IMR-90 (cell line): Measurements from ENCODE around the gene TAGLN. TPM values are rescaled to one million over a fixed set of nuclear protein-coding genes. Genes with fewer than 3 reads are reported as not detected.
A peak's percentile ranks its signal among the peaks of the same experiment; 100 is the strongest.

ENCODE experiments used
- ATAC-seq: fragments of 200-7000 bp; cut with Tn5 transposase; 2 replicates; pipeline ENCODE4 v1.9.1; 2020; ENCODE audit warnings: low read depth, mild to moderate bottlenecking, moderate library complexity
- BruUV-seq: library from RNA; stranded (reverse); fragments of 400-500 nt; replicated peaks from 2 replicates; lab custom pipeline; 2021; lab: Mats Ljungman, UMichigan
- CTCF ChIA-PET: fragments of 300-600 bp; formaldehyde crosslinking; extraction: SDS; loops from one replicate; lab custom pipeline; 2021; ENCODE audit warnings: antibody characterized with exemption; lab: Yijun Ruan, JAX
- POLR2A ChIA-PET: fragments of 300-600 bp; sonication (Branson Sonifier 250); formaldehyde crosslinking; loops from one replicate; lab custom pipeline; 2022; ENCODE audit warnings: antibody characterized with exemption; ENCODE audit not compliant: unreplicated experiment; lab: Charles Lee
- DNase-seq: peaks from one replicate; pipeline ENCODE4 v3.0.0; 2013
- H2AFZ ChIP-seq: replicated peaks from 2 replicates; pipeline ENCODE3; 2013; ENCODE audit warnings: low read length, mild to moderate bottlenecking; ENCODE audit not compliant: poor library complexity
- H2AK5ac ChIP-seq: 2 replicates; pipeline ENCODE4 v1.6.1; 2013; ENCODE audit warnings: low read depth, low read length, inconsistent platforms
- H2AK9ac ChIP-seq: replicated peaks from 2 replicates; pipeline ENCODE3; 2013; ENCODE audit warnings: mild to moderate bottlenecking, low read depth, low read length, moderate library complexity; ENCODE audit not compliant: poor library complexity
- H2BK120ac ChIP-seq: 2 replicates; pipeline ENCODE4 v1.6.1; 2013; ENCODE audit warnings: low read depth, low read length, inconsistent platforms
- H2BK15ac ChIP-seq: 3 replicates; pipeline ENCODE4 v1.6.1; 2013; ENCODE audit warnings: low read depth, low read length, inconsistent platforms
- H2BK20ac ChIP-seq: 2 replicates; pipeline ENCODE4 v1.6.1; 2013; ENCODE audit warnings: low read depth, mild to moderate bottlenecking, inconsistent platforms, low read length, moderate library complexity
- H2BK5ac ChIP-seq: 2 replicates; pipeline ENCODE4 v1.6.1; 2013; ENCODE audit warnings: mild to moderate bottlenecking, low read depth, low read length, inconsistent platforms; ENCODE audit not compliant: poor library complexity, severe bottlenecking
- H3K14ac ChIP-seq: replicated peaks from 2 replicates; pipeline ENCODE4 v1.6.1; 2013; ENCODE audit warnings: low read depth, low read length, inconsistent platforms
- H3K18ac ChIP-seq: 2 replicates; pipeline ENCODE4 v1.6.1; 2013; ENCODE audit warnings: low read depth, low read length, control low read depth
- H3K23ac ChIP-seq: 2 replicates; pipeline ENCODE4 v1.6.1; 2013; ENCODE audit warnings: low read depth, low read length, inconsistent platforms
- H3K27ac ChIP-seq: 2 replicates; pipeline ENCODE4 v1.5.1; 2013; ENCODE audit warnings: mild to moderate bottlenecking, control low read depth, low read length; ENCODE audit not compliant: insufficient read depth
- H3K27me3 ChIP-seq: 2 replicates; pipeline ENCODE4 v1.6.1; 2013; ENCODE audit warnings: low read length; ENCODE audit not compliant: control insufficient read depth, insufficient read depth
- H3K36me3 ChIP-seq: 2 replicates; pipeline ENCODE4 v1.6.1; 2013; ENCODE audit warnings: low read length, mixed read lengths; ENCODE audit not compliant: control insufficient read depth, insufficient read depth
- H3K4ac ChIP-seq: 2 replicates; pipeline ENCODE4 v1.6.1; 2013; ENCODE audit warnings: low read depth, low read length, inconsistent platforms
- H3K4me1 ChIP-seq: 2 replicates; pipeline ENCODE4 v1.6.1; 2013; ENCODE audit warnings: low read length, mixed read lengths; ENCODE audit not compliant: control insufficient read depth, insufficient read depth
- H3K4me2 ChIP-seq: 2 replicates; pipeline ENCODE4 v1.6.1; 2013; ENCODE audit warnings: low read depth, mild to moderate bottlenecking, control low read depth, low read length, moderate library complexity
- H3K4me3 ChIP-seq: 2 replicates; pipeline ENCODE4 v1.5.1; 2013; ENCODE audit warnings: low read depth, mild to moderate bottlenecking, control low read depth, low read length, moderate library complexity; ENCODE audit not compliant: insufficient read depth
- H3K56ac ChIP-seq: 2 replicates; pipeline ENCODE4 v1.6.1; 2013; ENCODE audit warnings: low read length, inconsistent platforms; ENCODE audit not compliant: insufficient read depth; ENCODE audit errors: extremely low read depth
- H3K79me1 ChIP-seq, 2 experiments: 2 replicates each; pipeline ENCODE4 v1.6.1; 2013; ENCODE audit warnings: low read length in 2 of 2, inconsistent platforms in 1 of 2, low read depth in 1 of 2
- H3K9ac ChIP-seq: 2 replicates; pipeline ENCODE4 v1.6.1; 2013; ENCODE audit warnings: low read depth, low read length, control low read depth
- H3K9me1 ChIP-seq: 2 replicates; pipeline ENCODE4 v1.6.1; 2013; ENCODE audit warnings: low read length, inconsistent platforms; ENCODE audit not compliant: insufficient read depth
- H3K9me3 ChIP-seq: 2 replicates; pipeline ENCODE4 v1.6.1; 2013; ENCODE audit warnings: low read length; ENCODE audit not compliant: control insufficient read depth, insufficient read depth
- H4K20me1 ChIP-seq: 2 replicates; pipeline ENCODE4 v1.6.1; 2013; ENCODE audit warnings: low read length, inconsistent platforms; ENCODE audit not compliant: insufficient read depth
- H4K5ac ChIP-seq: 2 replicates; pipeline ENCODE4 v1.6.1; 2013; ENCODE audit warnings: mild to moderate bottlenecking, low read depth, low read length, control low read depth
- H4K8ac ChIP-seq, 2 experiments: 2 replicates each; pipeline ENCODE4 v1.6.1; 2013; ENCODE audit warnings: low read depth in 2 of 2, low read length in 2 of 2, control low read depth in 1 of 2, inconsistent platforms in 1 of 2
- H4K91ac ChIP-seq: 2 replicates; pipeline ENCODE4 v1.6.1; 2013; ENCODE audit warnings: low read depth, low read length, inconsistent platforms; ENCODE audit not compliant: insufficient read depth
- BHLHE40 ChIP-seq: fragments of 150-350 bp; IDR thresholded peaks from 2 replicates; pipeline ENCODE4 v1.6.1; 2016; ENCODE audit warnings: mild to moderate bottlenecking, low read depth, low read length
- CEBPB ChIP-seq: IDR thresholded peaks from 2 replicates; pipeline ENCODE4 v1.6.1; 2012; ENCODE audit warnings: low read depth, low read length, improper control_type of control experiment
- CHD1 ChIP-seq: IDR thresholded peaks from 2 replicates; pipeline ENCODE4 v1.6.1; 2012; ENCODE audit warnings: low read depth, low read length, improper control_type of control experiment
- FOS ChIP-seq: fragments of 150-350 bp; IDR thresholded peaks from 2 replicates; pipeline ENCODE4 v1.6.1; 2016; ENCODE audit warnings: low read depth, low read length
- MAFK ChIP-seq: IDR thresholded peaks from 2 replicates; pipeline ENCODE4 v1.6.1; 2012; ENCODE audit warnings: low read depth, low read length, improper control_type of control experiment
- MAZ ChIP-seq: IDR thresholded peaks from 2 replicates; pipeline ENCODE4 v1.6.1; 2012; ENCODE audit warnings: low read depth, mild to moderate bottlenecking, low read length, improper control_type of control experiment, moderate library complexity, borderline replicate concordance
- NFE2L2 ChIP-seq: fragments of 150-350 bp; IDR thresholded peaks from 2 replicates; pipeline ENCODE4 v1.6.1; 2016; ENCODE audit warnings: low read depth, mild to moderate bottlenecking, low read length
- RAD21 ChIP-seq: IDR thresholded peaks from 2 replicates; pipeline ENCODE4 v1.6.1; 2012; ENCODE audit warnings: low read length, improper control_type of control experiment
- RCOR1 ChIP-seq: IDR thresholded peaks from 2 replicates; pipeline ENCODE4 v1.6.1; 2012; ENCODE audit warnings: mild to moderate bottlenecking, low read length, improper control_type of control experiment; ENCODE audit not compliant: insufficient replicate concordance
- RFX5 ChIP-seq: IDR thresholded peaks from 2 replicates; pipeline ENCODE4 v1.8.0; 2012; ENCODE audit warnings: low read depth, mild to moderate bottlenecking, low read length, moderate library complexity
- SMC3 ChIP-seq: fragments of 150-350 bp; IDR thresholded peaks from 2 replicates; pipeline ENCODE4 v1.6.1; 2016; ENCODE audit warnings: low read depth, mild to moderate bottlenecking, antibody characterized with exemption, low read length, moderate library complexity
- USF2 ChIP-seq: fragments of 150-350 bp; IDR thresholded peaks from 2 replicates; pipeline ENCODE4 v1.6.1; 2017; ENCODE audit warnings: mild to moderate bottlenecking, antibody characterized with exemption, low read length, low read depth
- WGBS, 2 experiments: methylation state at CpG; one replicate each; pipeline versions ENCODE4 v1.1.5 to v1.1.7; 2013; ENCODE audit warnings: missing lambda C conversion rate in 2 of 2; ENCODE audit not compliant: insufficient read length in 1 of 2; ENCODE audit errors: extremely low coverage in 2 of 2; 5-methylcytosine and 5-hydroxymethylcytosine counted together
- dilution Hi-C: fragments of 300-500 bp; cut with HindIII; formaldehyde crosslinking; loops from one replicate; pipeline ENCODE4 v1.14.3; 2018; ENCODE audit warnings: low sequenced_read_pairs; ENCODE audit not compliant: unreplicated experiment
- in situ Hi-C: fragments of 300-500 bp; cut with MboI; formaldehyde crosslinking; loops from 3 replicates; pipeline ENCODE4 v1.14.3; 2019; ENCODE audit warnings: low sequenced_read_pairs, inconsistent platforms, mixed read lengths
- intact Hi-C: fragments of 100-400 bp; cut with micrococcal nuclease; formaldehyde crosslinking; loops from 2 replicates; pipeline ENCODE4 v1.10.0; 2022
- polyA plus RNA-seq, 3 experiments: library from polyadenylated mRNA; depleted of rRNA; stranded (reverse); fragments of >200 nt; gene quantifications; 2 replicates each; pipeline ENCODE4 v1.2.3, GENCODE V29; 2012; ENCODE audit warnings: low replicate concordance in 1 of 3
- total RNA-seq: library from RNA; depleted of rRNA; stranded (reverse); fragments of >200 nt; gene quantifications from 2 replicates; pipeline ENCODE4 v1.2.3, GENCODE V29; 2012

Gene TAGLN
- total and polyA plus RNA-seq, 2 of the 4 experiments (the other 2 are of a cell fraction) = 2,558 to 3,760 TPM

- peaks cover 24% of the 10 kb centered on the region for H3K4me1 ChIP-seq
- H4K5ac ChIP-seq = no peak overlapping the region
- H3K9me3 ChIP-seq = no peaks in the 10 kb centered on the region
- H3K9me1 ChIP-seq = peaks cover 12% of the 10 kb centered on the region
- POLR2A ChIA-PET = no interaction called here
- WGBS, 2 experiments = 72% methylated on average over 3 of the region's 7 CpGs; no CpG with 5 or more reads in 1 of the 2 experiments
- peaks cover 33% of the 10 kb centered on the region for H3K36me3 ChIP-seq
- dilution Hi-C loops (no loop called here), in situ Hi-C loops (no loop called here), intact Hi-C loops (no loop called here)
- H4K8ac ChIP-seq = no peak overlapping the region
- no peaks in the 10 kb centered on the region for H4K20me1 ChIP-seq
- H3K56ac ChIP-seq = no peak overlapping the region
- no peak for TF ChIP-seq RAD21
- TF ChIP-seq CEBPB = no peak
- no peak for TF ChIP-seq SMC3
- no peak for TF ChIP-seq CHD1
- TF ChIP-seq USF2 = no peak
- TF ChIP-seq NFE2L2 = no peak
- TF ChIP-seq RCOR1 = no peak
- no peak for TF ChIP-seq MAZ
- TF ChIP-seq MAFK = no peak
- no peak for TF ChIP-seq BHLHE40
- TF ChIP-seq FOS = no peak
- TF ChIP-seq RFX5 = no peak
- H3K27ac ChIP-seq = no peak overlapping the region
- H3K27me3 ChIP-seq = no peaks in the 10 kb centered on the region
- ATAC-seq = no peak
- H3K79me1 ChIP-seq = peaks cover 11 to 24% of the 10 kb centered on the region in 2 experiments; a peak in 3 of 4 replicates
- H2BK120ac ChIP-seq = peak overlapping the region; percentile 9; the same call in 1 of the 2 replicates
- no peak overlapping the region for H2AFZ ChIP-seq
- no peak overlapping the region for H4K91ac ChIP-seq
- DNase-seq = no peak
- H3K14ac ChIP-seq = no peak overlapping the region
- no peak overlapping the region; the same call in 1 of the 2 replicates for H3K4ac ChIP-seq
- no peak overlapping the region for H2AK5ac ChIP-seq
- no peak overlapping the region for H3K18ac ChIP-seq
- no peak overlapping the region for H2BK20ac ChIP-seq
- CTCF ChIA-PET = no interaction called here
- no peak overlapping the region for H3K4me2 ChIP-seq
- no peak overlapping the region for H3K9ac ChIP-seq
- no peak overlapping the region for H3K4me3 ChIP-seq
- no peak overlapping the region for H2AK9ac ChIP-seq
- no TSS peak for BruUV-seq
- no peak overlapping the region; the same call in 2 of the 3 replicates for H2BK15ac ChIP-seq
- H3K23ac ChIP-seq = no peak overlapping the region
- H2BK5ac ChIP-seq = no peak overlapping the region
These were observed 15.4 kb downstream of the TAGLN start for GRCh38 chr11:117214404-117215110.
